ENCODE results near the gene PCDH1. TPM values are rescaled to one million over a fixed set of nuclear protein-coding genes. Genes with fewer than 3 reads are reported as not detected.

PCDH1 gene
- total RNA-seq, 1 donor, result 1.4 TPM

DNA sequence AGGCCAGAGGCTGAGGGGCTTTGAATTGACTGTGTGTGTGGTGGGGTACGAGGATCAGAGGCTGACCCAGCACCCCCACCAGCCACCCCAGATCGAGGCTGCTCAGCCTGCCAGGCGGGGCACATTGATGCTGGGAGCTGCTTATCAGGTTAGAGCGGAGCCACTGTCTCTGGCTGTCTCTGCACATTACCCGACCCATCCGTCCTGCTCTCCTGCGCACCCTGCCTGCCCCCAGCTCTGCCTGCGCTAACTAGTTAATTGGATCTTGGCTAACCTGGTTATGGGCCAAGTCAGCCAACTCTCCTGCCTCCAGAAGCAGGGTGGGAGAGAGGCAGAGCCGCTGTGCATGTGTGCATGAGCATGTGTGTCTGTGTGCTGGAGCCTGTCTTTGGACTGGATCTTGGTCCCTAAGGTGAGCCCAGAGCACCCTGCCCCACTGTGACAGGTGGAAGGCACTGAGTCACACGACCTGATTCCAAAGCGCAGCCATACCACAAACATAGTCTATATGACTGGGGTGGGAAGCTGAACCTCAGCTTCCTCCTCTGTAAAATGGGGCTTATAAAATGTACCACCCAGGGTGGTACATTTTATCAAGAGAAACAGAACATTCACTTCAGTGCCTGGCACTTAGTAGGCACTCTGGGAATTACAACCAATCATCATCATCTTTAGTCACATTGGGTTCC lies 39.7 kb downstream of the PCDH1 start:
- H2AFZ ChIP-seq (ENCODE audit: low read length), result no peak overlapping the region

DNA sequence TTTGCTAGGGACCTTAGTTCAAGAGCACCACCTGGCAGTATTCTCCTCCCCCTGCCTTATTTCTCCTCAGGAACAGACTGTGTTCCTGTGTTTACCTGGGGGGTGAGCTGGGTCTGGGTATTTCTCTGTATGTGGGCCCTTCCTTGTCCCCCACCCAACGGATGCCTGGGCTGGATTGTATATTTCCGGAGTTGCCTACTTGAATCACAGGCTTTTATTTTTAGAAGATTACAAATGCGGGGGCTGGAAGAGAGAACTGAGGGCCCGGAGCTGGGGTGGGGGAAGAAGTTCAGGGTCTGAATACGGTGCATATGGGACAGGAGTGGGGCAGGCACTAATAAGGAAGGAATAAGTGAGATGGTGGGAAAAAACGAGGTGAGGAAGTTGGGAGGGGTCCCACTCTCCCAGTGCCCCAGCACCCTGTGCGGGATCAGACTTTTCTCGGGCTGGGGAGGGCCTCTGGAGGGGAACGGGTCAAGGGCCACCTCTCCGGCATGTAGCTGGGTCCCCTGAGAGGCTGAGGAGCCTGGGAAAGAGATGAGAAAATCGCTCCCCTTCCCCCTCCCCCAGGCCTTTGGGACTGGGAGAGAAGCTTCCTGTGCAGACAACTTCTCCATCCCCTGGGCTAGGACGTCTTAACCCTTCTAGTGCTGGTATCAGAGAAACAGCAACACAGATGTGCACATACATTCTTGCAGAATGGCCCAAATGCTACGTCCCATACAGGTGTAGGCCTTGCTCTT lies 42.1 kb downstream of the PCDH1 start:
- H3K27ac ChIP-seq (ENCODE audit: low read depth, low read length), result peak overlapping the region; percentile 55
- TF ChIP-seq, protein P1, sequence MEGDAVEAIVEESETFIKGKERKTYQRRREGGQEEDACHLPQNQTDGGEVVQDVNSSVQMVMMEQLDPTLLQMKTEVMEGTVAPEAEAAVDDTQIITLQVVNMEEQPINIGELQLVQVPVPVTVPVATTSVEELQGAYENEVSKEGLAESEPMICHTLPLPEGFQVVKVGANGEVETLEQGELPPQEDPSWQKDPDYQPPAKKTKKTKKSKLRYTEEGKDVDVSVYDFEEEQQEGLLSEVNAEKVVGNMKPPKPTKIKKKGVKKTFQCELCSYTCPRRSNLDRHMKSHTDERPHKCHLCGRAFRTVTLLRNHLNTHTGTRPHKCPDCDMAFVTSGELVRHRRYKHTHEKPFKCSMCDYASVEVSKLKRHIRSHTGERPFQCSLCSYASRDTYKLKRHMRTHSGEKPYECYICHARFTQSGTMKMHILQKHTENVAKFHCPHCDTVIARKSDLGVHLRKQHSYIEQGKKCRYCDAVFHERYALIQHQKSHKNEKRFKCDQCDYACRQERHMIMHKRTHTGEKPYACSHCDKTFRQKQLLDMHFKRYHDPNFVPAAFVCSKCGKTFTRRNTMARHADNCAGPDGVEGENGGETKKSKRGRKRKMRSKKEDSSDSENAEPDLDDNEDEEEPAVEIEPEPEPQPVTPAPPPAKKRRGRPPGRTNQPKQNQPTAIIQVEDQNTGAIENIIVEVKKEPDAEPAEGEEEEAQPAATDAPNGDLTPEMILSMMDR (IDR thresholded peaks at IDR 0.05; ENCODE audit: extremely low read depth, low read depth, low read length), result no peak
- peak overlapping the region; percentile 78 for H3K4me2 ChIP-seq (ENCODE audit: insufficient read depth, low read length)
- H3K27me3 ChIP-seq (ENCODE audit: insufficient read depth, low read length), result no peaks in the 10 kb centered on the region
- peak overlapping the region; percentile 73 for H2AFZ ChIP-seq (ENCODE audit: low read length)
- H3K36me3 ChIP-seq (ENCODE audit: insufficient read depth, low read length), result no peaks in the 10 kb centered on the region
- no peaks in the 10 kb centered on the region for H3K79me2 ChIP-seq (ENCODE audit: insufficient read depth, low read length)
- no peaks in the 10 kb centered on the region for H4K20me1 ChIP-seq (ENCODE audit: insufficient read depth, low read length)
- peaks cover 19% of the 10 kb centered on the region for H3K4me1 ChIP-seq (ENCODE audit: insufficient read depth, low read length)
- H3K4me3 ChIP-seq (ENCODE audit: insufficient read depth, low read length), result peak overlapping the region; percentile 59
- peaks cover 4% of the 10 kb centered on the region for H3K9me3 ChIP-seq (ENCODE audit: low read depth, low read length)
- DNase-seq (ENCODE audit: insufficient read length, low spot score, missing footprints), result peak; percentile 91

More for the DNA sequence above, 39.7 kb downstream of the PCDH1 start:
- Histone ChIP-seq H3K27me3 (ENCODE audit: insufficient read depth, low read length) (no peaks in the 10 kb centered on the region), H3K9me3 (ENCODE audit: low read depth, low read length) (no peaks in the 10 kb centered on the region), H3K27ac (ENCODE audit: low read depth, low read length) (no peak overlapping the region), H3K4me2 (ENCODE audit: insufficient read depth, low read length) (peak overlapping the region; percentile 43), H3K4me3 (ENCODE audit: insufficient read depth, low read length) (peak overlapping the region; percentile 13), H3K36me3 (ENCODE audit: insufficient read depth, low read length) (no peaks in the 10 kb centered on the region), H3K79me2 (ENCODE audit: insufficient read depth, low read length) (no peaks in the 10 kb centered on the region), H4K20me1 (ENCODE audit: insufficient read depth, low read length) (no peaks in the 10 kb centered on the region), H3K4me1 (ENCODE audit: insufficient read depth, low read length) (peaks cover 19% of the 10 kb centered on the region)
- TF ChIP-seq, protein P1 (IDR thresholded peaks at IDR 0.05; ENCODE audit: extremely low read depth, low read depth, low read length), result no peak
- no peak for DNase-seq (ENCODE audit: insufficient read length, low spot score, missing footprints)

DNA sequence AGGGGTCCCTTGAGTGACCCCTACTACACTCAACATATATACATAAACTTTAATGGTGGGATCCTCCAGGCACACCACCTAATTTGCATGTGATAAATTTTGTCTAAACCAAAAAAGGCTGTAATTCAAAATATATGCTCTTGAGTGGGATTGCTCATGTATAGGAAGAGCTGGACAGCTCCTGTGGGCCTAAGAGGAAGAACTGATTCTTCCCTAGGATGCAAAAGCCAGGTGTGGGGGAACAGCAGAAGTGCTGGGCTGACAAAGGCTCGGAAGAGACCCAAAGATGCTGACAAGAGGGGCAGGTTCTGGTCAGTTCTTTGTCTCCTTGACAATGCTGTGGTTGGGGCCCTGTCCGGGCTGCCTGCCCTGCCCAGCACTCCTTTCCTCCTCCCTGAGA lies 43.9 kb downstream of the PCDH1 start:
- peak; percentile 41 for DNase-seq (ENCODE audit: insufficient read length, low spot score, missing footprints)
- Histone ChIP-seq H3K36me3 (ENCODE audit: insufficient read depth, low read length) (no peaks in the 10 kb centered on the region), H4K20me1 (ENCODE audit: insufficient read depth, low read length) (no peaks in the 10 kb centered on the region), H3K27ac (ENCODE audit: low read depth, low read length) (no peak overlapping the region), H3K4me3 (ENCODE audit: insufficient read depth, low read length) (no peak overlapping the region), H3K4me1 (ENCODE audit: insufficient read depth, low read length) (peaks cover 19% of the 10 kb centered on the region), H3K4me2 (ENCODE audit: insufficient read depth, low read length) (no peak overlapping the region), H3K79me2 (ENCODE audit: insufficient read depth, low read length) (no peaks in the 10 kb centered on the region), H2AFZ (ENCODE audit: low read length) (no peak overlapping the region), H3K27me3 (ENCODE audit: insufficient read depth, low read length) (no peaks in the 10 kb centered on the region), H3K9me3 (ENCODE audit: low read depth, low read length) (peaks cover 4% of the 10 kb centered on the region)
- TF ChIP-seq, protein P1 (IDR thresholded peaks at IDR 0.05; ENCODE audit: extremely low read depth, low read depth, low read length), result no peak

DNA sequence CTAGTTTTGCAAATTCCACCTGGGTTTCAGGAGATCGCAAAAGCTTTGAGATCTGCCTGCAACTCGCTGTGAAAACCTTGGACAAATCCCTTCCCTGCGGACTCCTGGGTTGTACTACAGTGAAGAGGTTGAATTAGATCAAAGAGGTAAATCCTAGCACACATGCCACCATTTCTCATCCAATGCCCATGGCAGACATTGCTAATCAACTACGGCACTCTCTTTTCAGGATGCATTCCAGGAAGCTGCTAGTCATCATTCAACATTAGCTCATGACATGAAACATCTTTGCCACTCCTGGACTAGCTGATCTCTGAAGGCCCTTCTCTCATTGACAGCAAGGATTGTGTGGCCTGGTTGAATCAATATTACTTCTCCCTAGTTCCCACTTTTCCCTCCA lies 46.1 kb downstream of the PCDH1 start:
- TF ChIP-seq, protein P1 (IDR thresholded peaks at IDR 0.05; ENCODE audit: extremely low read depth, low read depth, low read length), result no peak
- no peak for DNase-seq (ENCODE audit: insufficient read length, low spot score, missing footprints)
- Histone ChIP-seq H3K27ac (ENCODE audit: low read depth, low read length) (no peak overlapping the region), H4K20me1 (ENCODE audit: insufficient read depth, low read length) (no peaks in the 10 kb centered on the region), H3K27me3 (ENCODE audit: insufficient read depth, low read length) (no peaks in the 10 kb centered on the region), H3K4me1 (ENCODE audit: insufficient read depth, low read length) (peaks cover 14% of the 10 kb centered on the region), H3K36me3 (ENCODE audit: insufficient read depth, low read length) (no peaks in the 10 kb centered on the region), H2AFZ (ENCODE audit: low read length) (no peak overlapping the region), H3K4me3 (ENCODE audit: insufficient read depth, low read length) (no peak overlapping the region), H3K79me2 (ENCODE audit: insufficient read depth, low read length) (no peaks in the 10 kb centered on the region), H3K9me3 (ENCODE audit: low read depth, low read length) (peaks cover 4% of the 10 kb centered on the region), H3K4me2 (ENCODE audit: insufficient read depth, low read length) (no peak overlapping the region)

Data from osteoblast (primary cell).